K562 (cell line): ENCODE measurements around the gene SLC25A11. TPM values are rescaled to one million over a fixed set of nuclear protein-coding genes. Genes with fewer than 3 reads are reported as not detected.

Source experiments
- CEBPB ChIP-seq: fragments of 450-650 bp; IDR thresholded peaks from 2 replicates; pipeline ENCODE4 v1.6.1; 2016; ENCODE audit warnings: missing genetic modification characterization, missing compliant biosample characterization
- CLOCK ChIP-seq: fragments of 250-450 bp; sonication (Bioruptor Pico); IDR thresholded peaks from 2 replicates; pipeline ENCODE4 v1.4.0; 2020; ENCODE audit warnings: mild to moderate bottlenecking, moderate library complexity, borderline replicate concordance
- GABPA ChIP-seq: fragments of 200-800 bp; sonication (Bioruptor generic); conservative IDR thresholded peaks from 2 replicates; pipeline ENCODE4 v1.6.1; 2016; ENCODE audit warnings: low read depth, missing genetic modification characterization, missing compliant biosample characterization
- MAFF ChIP-seq: IDR thresholded peaks from 2 replicates; pipeline ENCODE4 v1.6.1; 2012; ENCODE audit warnings: low read length, improper control_type of control experiment
- MCM2 ChIP-seq: fragments of 450-650 bp; IDR thresholded peaks from 2 replicates; pipeline ENCODE4 v1.6.1; 2017; ENCODE audit warnings: low read depth, mild to moderate bottlenecking
- MEF2D ChIP-seq: conservative IDR thresholded peaks from 2 replicates; pipeline ENCODE4 v1.6.1; 2016; ENCODE audit warnings: low read depth, missing genetic modification characterization, missing compliant biosample characterization
- MLX ChIP-seq, 2 experiments: fragments of 450-650 bp in 1 of 2; sonication (generic) in 1 of 2; formaldehyde crosslinking; conservative IDR thresholded peaks; 2 replicates each; pipeline versions ENCODE4 v1.4.0 to v1.8.1; 2020 to 2022; ENCODE audit warnings: mild to moderate bottlenecking in 1 of 2, missing genetic modification reagents in 1 of 2
- POLR3A ChIP-seq: IDR thresholded peaks from 2 replicates; pipeline ENCODE4 v1.6.1; 2011; ENCODE audit warnings: borderline replicate concordance, mild to moderate bottlenecking, moderate library complexity; ENCODE audit not compliant: insufficient read length, insufficient read depth; ENCODE audit errors: extremely low read depth
- SFPQ ChIP-seq: fragments of 200-400 bp; formaldehyde crosslinking; IDR thresholded peaks from 2 replicates; pipeline ENCODE4 v1.6.1; 2017; ENCODE audit warnings: mild to moderate bottlenecking, low read depth, low read length, moderate library complexity
- polyA plus RNA-seq, 8 experiments: library from polyadenylated mRNA; depleted of rRNA in 4 of 8; stranded (reverse) in 5 of 8; unstranded in 3 of 8; fragments of >200 nt; fragmentation: Nextera tagmentation in 2 of 8; fragmentation: Illumina TruSeq in 1 of 8; extraction: Ambion mirVana in 2 of 8; extraction: Trizol in 1 of 8; gene quantifications; 2 replicates each; pipeline versions ENCODE4 v1.2.1 to v1.2.3, GENCODE V29; 2011 to 2014; ENCODE audit warnings: inconsistent platforms in 1 of 8, missing spikeins in 1 of 8
- total RNA-seq, 7 experiments: library from RNA; depleted of rRNA in 6 of 7; stranded (reverse); fragments of >200 nt in 6 of 7; fragmentation: Illumina TruSeq in 2 of 7; extraction: Trizol in 2 of 7; gene quantifications; 2 replicates each; pipeline versions ENCODE4 v1.2.1 to v1.2.3, GENCODE V29; 2011 to 2021; ENCODE audit warnings: low replicate concordance in 1 of 7
- TF ChIP-seq, protein P1 (sequence below): fragments of 250-450 bp; sonication (Bioruptor Pico); IDR thresholded peaks from 2 replicates; pipeline ENCODE4 v1.5.0; 2021
- TF ChIP-seq, protein P2 (sequence below): sonication (generic); formaldehyde crosslinking; IDR thresholded peaks from 2 replicates; pipeline ENCODE4 v1.8.0; 2022; ENCODE audit warnings: mild to moderate bottlenecking, missing genetic modification reagents

The SLC25A11 gene
- total and polyA plus RNA-seq, 9 of the 15 experiments (the other 6 are each of a cell fraction or from before 2014, with no cell fraction given): 3.1 to 56.7 (median 32.9) TPM

DNA sequence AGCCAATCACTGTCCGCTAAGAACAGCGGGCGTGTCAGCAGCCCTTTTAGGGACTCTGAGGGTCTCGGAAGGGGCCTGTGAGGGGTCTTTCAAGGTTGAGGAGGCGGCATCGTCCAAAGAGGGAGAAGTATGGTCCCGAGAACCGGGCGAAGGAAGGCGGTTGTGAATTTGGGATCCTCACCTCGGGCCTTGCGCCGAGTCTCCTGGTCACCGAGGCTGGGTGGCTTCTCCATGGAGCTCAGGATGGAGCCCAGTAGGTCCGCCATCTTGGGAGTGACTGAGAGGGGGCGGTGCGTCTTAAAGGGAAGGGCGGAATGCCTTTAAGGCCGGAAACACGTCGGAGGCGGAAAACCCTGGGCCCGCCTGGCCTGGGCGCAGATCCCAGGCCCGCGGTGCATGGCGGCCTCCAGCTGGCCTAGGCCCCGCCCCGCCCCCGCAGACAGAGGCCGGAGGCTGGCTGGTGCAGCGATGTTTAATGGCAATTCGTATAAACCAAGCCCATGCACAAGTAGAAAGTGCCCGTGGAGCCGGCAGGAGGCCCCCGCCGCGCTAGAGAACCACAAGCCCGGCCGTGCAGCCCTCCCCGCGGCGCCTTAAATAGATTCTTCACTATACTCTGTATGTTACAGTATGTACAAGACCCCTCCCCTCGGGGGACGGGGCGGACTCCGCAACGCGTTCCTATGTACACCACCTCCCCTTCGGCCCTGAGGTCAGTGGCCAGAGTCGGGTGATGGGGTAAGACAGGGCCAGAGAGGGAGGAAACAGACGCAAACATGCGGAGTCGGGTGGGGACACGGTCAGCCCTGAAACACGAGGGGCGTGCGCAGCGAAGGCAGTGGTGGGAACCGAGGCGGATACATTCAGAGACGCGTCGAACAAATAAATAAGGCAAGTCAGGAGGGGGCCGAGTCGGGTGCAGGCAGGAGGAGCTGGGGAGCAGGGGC is 28.0 kb upstream of the SLC25A11 start, which contains the start of gene SPAG7 (continued):
- no peak for TF ChIP-seq CLOCK
- no peak for TF ChIP-seq CEBPB (tag)
- TF ChIP-seq, protein P1, sequence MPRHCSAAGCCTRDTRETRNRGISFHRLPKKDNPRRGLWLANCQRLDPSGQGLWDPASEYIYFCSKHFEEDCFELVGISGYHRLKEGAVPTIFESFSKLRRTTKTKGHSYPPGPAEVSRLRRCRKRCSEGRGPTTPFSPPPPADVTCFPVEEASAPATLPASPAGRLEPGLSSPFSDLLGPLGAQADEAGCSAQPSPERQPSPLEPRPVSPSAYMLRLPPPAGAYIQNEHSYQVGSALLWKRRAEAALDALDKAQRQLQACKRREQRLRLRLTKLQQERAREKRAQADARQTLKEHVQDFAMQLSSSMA (CRISPR knock-in tag): 0 out of 2 replicates have a peak, but pooled peaks have one; percentile 38
- no peak for TF ChIP-seq SFPQ
- TF ChIP-seq MCM2: no peak
- TF ChIP-seq MEF2D: no peak
- no peak for TF ChIP-seq POLR3A
- TF ChIP-seq MLX (CRISPR knock-in tag; conservative IDR thresholded peaks at IDR 0.05): no peak
- TF ChIP-seq, protein P2, sequence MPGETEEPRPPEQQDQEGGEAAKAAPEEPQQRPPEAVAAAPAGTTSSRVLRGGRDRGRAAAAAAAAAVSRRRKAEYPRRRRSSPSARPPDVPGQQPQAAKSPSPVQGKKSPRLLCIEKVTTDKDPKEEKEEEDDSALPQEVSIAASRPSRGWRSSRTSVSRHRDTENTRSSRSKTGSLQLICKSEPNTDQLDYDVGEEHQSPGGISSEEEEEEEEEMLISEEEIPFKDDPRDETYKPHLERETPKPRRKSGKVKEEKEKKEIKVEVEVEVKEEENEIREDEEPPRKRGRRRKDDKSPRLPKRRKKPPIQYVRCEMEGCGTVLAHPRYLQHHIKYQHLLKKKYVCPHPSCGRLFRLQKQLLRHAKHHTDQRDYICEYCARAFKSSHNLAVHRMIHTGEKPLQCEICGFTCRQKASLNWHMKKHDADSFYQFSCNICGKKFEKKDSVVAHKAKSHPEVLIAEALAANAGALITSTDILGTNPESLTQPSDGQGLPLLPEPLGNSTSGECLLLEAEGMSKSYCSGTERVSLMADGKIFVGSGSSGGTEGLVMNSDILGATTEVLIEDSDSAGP: no peak
- no peak for TF ChIP-seq MAFF
- peak; percentile 75 for TF ChIP-seq GABPA
